GM18526 (cell line): ENCODE data around the gene SGO2.

Source experiments
- POLR2A ChIP-seq: IDR thresholded peaks from 3 replicates; pipeline ENCODE4 v1.6.1; 2011; ENCODE audit not compliant: insufficient read length; ENCODE audit errors: extremely low read depth

SGO2 gene

GRCh38 chr2:200585730-200586643, 60.0 kb downstream of the SGO2 start, which contains the start of gene AOX1:
Gene AOX1 (plus strand): TSS chr2:200586014. CDS start chr2:200586109, 95 bp downstream.
- no peak for TF ChIP-seq POLR2A

DNA sequence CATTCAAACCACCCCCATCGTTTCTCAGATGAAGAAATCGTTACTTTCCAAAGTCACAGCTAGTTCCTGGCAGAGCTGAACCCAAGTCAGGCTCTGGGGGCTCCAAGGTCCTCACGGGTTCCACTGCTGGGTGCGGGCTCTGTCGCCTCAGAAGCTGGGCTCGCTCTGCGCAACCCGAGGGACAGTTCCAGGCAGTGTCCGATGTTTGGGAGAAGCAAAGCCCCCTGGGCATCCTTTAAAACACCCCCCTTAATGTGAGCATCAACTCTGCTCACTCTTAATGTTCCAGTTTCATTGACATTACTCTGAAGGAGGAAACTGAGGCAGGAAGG, 60.6 kb downstream of the SGO2 start:
- TF ChIP-seq POLR2A, result no peak

GRCh38 chr2:200587007-200587616, 61.1 kb downstream of the SGO2 start:
- no peak for TF ChIP-seq POLR2A

DNA sequence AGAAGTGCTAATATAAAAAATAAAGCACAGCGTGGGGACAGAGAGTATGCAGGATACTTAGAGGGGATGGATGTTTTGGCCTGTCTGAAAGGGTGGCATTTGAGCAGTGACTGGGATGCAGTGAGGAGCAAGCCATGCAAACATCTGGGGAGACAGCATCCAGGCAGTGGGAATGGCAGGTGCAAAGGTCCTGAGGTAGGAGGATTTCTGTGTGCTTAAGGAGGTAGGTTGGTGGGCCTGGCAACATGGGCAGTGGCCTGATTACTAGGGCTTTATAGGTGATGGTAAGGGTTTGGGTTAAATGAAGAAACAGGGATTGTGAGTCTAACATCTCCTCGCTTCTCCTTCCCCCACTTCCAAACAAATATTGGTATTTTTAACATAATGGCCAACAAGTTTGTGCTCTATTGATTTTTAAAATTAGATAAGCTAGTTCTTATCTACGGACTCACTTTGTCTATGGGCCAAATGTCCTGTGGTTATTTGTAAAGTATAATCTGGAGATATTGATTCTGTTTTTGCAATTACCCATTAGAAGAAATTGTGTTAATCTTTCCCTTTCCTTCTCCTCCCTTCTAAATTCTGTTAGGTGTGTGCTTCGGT, 62.2 kb downstream of the SGO2 start:
- no peak for TF ChIP-seq POLR2A

- TF ChIP-seq POLR2A, result no peak
These were observed 64.1 kb downstream of the SGO2 start for GRCh38 chr2:200590090-200590489.

DNA sequence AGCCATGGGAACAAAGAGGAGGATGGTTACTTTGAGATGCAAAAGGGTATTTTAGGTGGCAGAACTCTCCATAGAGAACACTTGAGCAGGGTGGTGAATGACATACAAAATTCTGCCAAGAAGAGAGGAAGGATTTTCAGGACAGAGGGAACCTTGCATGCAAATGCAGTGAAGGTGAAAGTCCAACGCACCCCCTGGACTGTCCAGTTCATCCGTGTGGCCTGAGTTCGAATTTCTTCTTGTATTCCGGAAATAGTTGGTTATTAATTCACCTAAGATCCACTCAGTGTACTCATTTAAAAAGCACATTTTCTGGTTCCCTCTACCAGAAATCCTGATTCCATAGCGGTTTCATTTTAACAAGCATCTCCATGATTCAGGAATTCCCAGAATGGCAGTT, 65.3 kb downstream of the SGO2 start:
- TF ChIP-seq POLR2A, result no peak

- no peak for TF ChIP-seq POLR2A
These were observed 66.5 kb downstream of the SGO2 start for GRCh38 chr2:200592406-200593075.

- TF ChIP-seq POLR2A, result no peak
These were observed 67.9 kb downstream of the SGO2 start for GRCh38 chr2:200593905-200594304.

- TF ChIP-seq POLR2A, result no peak
These were observed 69.9 kb downstream of the SGO2 start for GRCh38 chr2:200595913-200596312.

DNA sequence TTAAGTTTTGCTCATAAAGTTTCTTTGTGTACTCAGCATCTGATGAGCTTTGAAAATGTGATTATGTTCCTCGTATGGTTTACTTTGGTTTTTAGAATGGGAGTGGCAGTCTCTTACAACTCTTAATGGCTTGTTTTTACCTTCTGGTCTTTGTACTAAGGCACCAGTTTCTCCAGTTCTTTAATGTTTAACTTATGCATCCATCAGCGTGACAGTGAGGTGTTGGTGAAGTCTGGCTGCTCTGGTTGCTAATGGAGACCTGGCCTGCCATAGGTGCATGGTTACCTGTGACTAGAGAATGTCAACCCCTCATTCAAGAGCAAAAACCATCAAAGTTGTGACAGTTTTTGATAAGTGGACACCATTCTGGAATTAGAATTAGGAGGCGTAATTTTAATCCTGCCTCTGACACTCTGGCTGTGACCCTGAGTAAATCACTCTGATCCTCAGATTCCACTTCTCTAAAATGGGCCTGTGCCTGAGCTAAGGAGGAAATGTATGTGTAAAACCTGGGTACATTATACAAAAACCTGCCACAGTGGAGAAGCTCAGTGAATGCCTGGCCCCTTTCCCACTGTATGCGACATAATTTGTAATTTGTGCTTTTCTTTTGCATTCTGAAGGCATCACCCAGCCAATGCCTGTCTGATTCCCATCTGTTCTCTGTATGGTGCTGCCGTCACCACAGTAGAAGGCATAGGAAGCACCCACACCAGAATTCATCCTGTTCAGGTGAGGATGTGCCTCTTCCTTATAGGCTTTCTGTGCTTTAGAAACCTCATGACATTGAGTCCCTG, 71.0 kb downstream of the SGO2 start:
- TF ChIP-seq POLR2A, result no peak

DNA sequence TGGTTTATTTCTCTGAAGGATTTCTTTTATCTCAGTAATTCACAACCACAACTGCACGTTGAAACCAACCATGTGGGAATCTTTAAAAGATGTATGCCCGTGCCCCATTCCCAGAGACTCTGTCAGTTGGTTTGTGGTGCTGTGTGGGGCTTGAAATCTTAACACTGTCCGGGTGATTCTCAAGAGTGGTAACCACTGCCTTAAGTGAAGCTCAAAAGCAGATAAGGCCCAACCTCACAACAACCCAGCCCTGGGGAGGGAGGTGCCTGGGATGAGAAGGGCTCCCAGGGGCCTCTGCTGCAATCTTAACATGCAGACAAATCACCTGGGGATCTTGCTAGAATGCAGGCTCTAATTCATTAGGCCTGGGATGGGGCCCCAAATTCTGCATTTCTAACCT, 73.2 kb downstream of the SGO2 start:
- no peak for TF ChIP-seq POLR2A

DNA sequence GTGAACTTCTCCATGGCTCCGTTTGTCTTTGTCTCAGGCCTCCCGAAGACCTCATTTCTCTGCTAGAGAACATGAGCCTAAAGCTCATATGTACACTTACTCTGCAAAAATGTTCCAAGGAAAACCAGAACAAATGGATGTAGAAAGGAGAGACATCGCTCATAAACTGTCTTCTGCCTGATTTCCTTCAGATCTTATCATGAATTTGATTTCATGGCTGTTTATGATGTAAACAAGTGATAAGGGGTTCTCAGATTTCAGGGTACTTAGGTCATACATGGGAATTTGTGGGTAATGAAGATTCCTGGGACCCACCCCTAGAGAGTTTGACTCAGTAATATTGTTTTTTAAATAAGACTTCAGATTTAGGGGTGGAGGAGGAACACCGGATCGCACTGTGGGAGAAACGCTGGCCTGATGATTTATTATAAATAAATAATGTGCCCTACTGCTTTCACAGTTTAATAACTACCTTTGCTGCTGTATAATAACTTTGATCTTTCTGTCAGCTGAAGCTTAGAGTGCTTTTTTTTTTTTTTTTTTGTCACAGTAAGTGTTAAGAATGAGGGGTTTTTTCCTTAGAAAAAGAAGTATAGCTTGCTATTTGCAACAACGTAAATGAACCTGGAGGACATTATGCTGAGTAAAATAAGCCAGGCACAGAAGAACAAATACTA, 74.7 kb downstream of the SGO2 start:
- no peak for TF ChIP-seq POLR2A

- no peak for TF ChIP-seq POLR2A
These were observed 76.6 kb downstream of the SGO2 start for GRCh38 chr2:200602584-200602983.

DNA sequence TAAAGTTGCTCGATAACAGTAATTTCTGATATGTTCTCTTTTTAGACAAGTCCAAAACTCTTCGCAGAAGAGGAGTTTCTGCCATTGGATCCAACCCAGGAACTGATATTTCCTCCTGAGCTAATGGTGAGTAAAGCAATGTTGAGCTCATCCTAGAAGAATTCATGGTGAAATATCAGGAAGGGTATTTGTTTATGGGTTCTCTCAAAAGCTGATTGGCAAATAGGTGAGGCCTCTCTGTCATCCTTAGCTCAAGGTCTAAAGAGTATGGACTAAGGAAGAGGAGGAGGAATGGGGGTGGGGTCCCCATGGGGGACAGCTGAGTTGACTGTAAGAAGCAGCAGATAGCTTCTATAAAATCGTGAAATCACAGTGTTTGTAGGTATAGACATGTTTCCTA, 78.0 kb downstream of the SGO2 start:
- TF ChIP-seq POLR2A, result no peak

DNA sequence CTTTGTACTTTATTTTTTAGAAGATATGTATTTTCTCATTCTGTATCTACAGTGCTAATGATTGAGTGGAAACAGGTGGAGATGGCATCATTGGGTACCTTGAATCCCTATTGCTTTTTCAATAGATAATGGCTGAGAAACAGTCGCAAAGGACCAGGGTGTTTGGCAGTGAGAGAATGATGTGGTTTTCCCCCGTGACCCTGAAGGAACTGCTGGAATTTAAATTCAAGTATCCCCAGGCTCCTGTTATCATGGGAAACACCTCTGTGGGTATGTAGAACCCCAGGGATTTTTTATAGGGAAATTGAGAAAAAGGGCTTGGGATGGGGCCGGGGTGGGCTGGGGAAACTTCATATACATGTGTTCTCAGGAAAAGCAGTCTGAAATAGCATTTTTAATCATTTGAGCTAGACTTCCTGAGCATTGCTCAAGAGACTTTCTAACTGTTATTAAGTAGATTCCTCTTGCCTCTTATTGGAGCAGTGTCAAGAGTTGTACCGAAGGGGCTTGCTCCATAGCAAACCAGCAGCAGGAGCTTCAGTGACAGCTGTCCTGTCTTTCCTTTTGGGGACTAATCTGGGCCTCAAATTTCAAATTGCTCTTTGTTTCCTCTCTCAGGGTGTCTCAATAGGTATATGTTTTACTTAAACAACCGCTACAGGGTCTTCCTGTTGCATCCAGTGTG, 78.7 kb downstream of the SGO2 start:
- no peak for TF ChIP-seq POLR2A
